Measurements from ENCODE around the gene IKZF3.

The IKZF3 gene

GRCh38 chr17:39782481-39782880 lies 81.6 kb downstream of the IKZF3 start:
- TF ChIP-seq CTCF (IDR thresholded peaks at IDR 0.05; ENCODE audit: low read depth, low read length, missing control alignments) = no peak
- H3K4me3 ChIP-seq (replicated peaks; ENCODE audit: low read depth, low read length) = no peak overlapping the region
- no peak for DNase-seq (ENCODE audit: extremely low read depth, low read depth)

- no peak for DNase-seq (ENCODE audit: extremely low read depth, low read depth)
- H3K4me3 ChIP-seq (replicated peaks; ENCODE audit: low read depth, low read length) = no peak overlapping the region
- no peak for TF ChIP-seq CTCF (IDR thresholded peaks at IDR 0.05; ENCODE audit: low read depth, low read length, missing control alignments)
Measured at GRCh38 chr17:39781861-39782213, 82.3 kb downstream of the IKZF3 start.

- no peak for DNase-seq (ENCODE audit: extremely low read depth, low read depth)
- no peak for TF ChIP-seq CTCF (IDR thresholded peaks at IDR 0.05; ENCODE audit: low read depth, low read length, missing control alignments)
- no peak overlapping the region for H3K4me3 ChIP-seq (replicated peaks; ENCODE audit: low read depth, low read length)
Measured at GRCh38 chr17:39781031-39781860, 82.9 kb downstream of the IKZF3 start.

- H3K4me3 ChIP-seq (replicated peaks; ENCODE audit: low read depth, low read length) = no peak overlapping the region
- no peak for DNase-seq (ENCODE audit: extremely low read depth, low read depth)
- no peak for TF ChIP-seq CTCF (IDR thresholded peaks at IDR 0.05; ENCODE audit: low read depth, low read length, missing control alignments)
Measured at GRCh38 chr17:39777534-39778365, 86.4 kb downstream of the IKZF3 start.

- TF ChIP-seq CTCF (IDR thresholded peaks at IDR 0.05; ENCODE audit: low read depth, low read length, missing control alignments) = no peak
- DNase-seq (ENCODE audit: extremely low read depth, low read depth) = no peak
- H3K4me3 ChIP-seq (replicated peaks; ENCODE audit: low read depth, low read length) = no peak overlapping the region
Measured at GRCh38 chr17:39776252-39776651, 87.9 kb downstream of the IKZF3 start.

- no peak for DNase-seq (ENCODE audit: extremely low read depth, low read depth)
- no peak for TF ChIP-seq CTCF (IDR thresholded peaks at IDR 0.05; ENCODE audit: low read depth, low read length, missing control alignments)
- H3K4me3 ChIP-seq (replicated peaks; ENCODE audit: low read depth, low read length) = no peak overlapping the region
Measured at GRCh38 chr17:39775031-39775430, 89.1 kb downstream of the IKZF3 start.

All from HFF-Myc (cell line).